Liver (tissue), 9 donors: ENCODE measurements around the gene AIDA. TPM values are rescaled to one million over a fixed set of nuclear protein-coding genes. Genes with fewer than 3 reads are reported as not detected.

Source experiments
- DNase-seq: peaks from one replicate; pipeline ENCODE4 v3.0.0-alpha.2; 2017; ENCODE audit warnings: low spot score
- H3K27ac ChIP-seq, 2 donors: one replicate each; pipeline ENCODE4 v1.7.0; 2013; ENCODE audit warnings: inconsistent platforms in 2 of 2, low read length in 2 of 2, control low read depth in 1 of 2, low read depth in 1 of 2, mild to moderate bottlenecking in 1 of 2
- H3K27me3 ChIP-seq, 4 donors: one replicate each; pipeline versions ENCODE4 v1.6.1 to v1.7.0; 2013; ENCODE audit warnings: low read length in 3 of 4, inconsistent platforms in 1 of 4, mild to moderate bottlenecking in 1 of 4, moderate library complexity in 1 of 4; ENCODE audit not compliant: control insufficient read depth in 4 of 4, insufficient read depth in 4 of 4
- H3K36me3 ChIP-seq, 4 donors: one replicate each; pipeline versions ENCODE4 v1.6.1 to v1.7.0; 2013; ENCODE audit warnings: low read length in 3 of 4, mild to moderate bottlenecking in 3 of 4, low read depth in 1 of 4, moderate library complexity in 1 of 4; ENCODE audit not compliant: control insufficient read depth in 4 of 4, insufficient read depth in 3 of 4
- H3K4me1 ChIP-seq, 4 donors: one replicate each; pipeline versions ENCODE4 v1.6.1 to v1.7.0; 2013; ENCODE audit warnings: low read length in 3 of 4, mild to moderate bottlenecking in 3 of 4, moderate library complexity in 1 of 4; ENCODE audit not compliant: control insufficient read depth in 4 of 4, insufficient read depth in 4 of 4
- H3K4me3 ChIP-seq, 3 donors: one replicate each; pipeline versions ENCODE4 v1.6.1 to v1.7.0; 2013; ENCODE audit warnings: low read length in 3 of 3, control low read depth in 1 of 3, low read depth in 1 of 3, mild to moderate bottlenecking in 1 of 3
- H3K9ac ChIP-seq, 2 donors: one replicate each; pipeline ENCODE4 v1.7.0; 2013; ENCODE audit warnings: low read length in 2 of 2, mild to moderate bottlenecking in 2 of 2, moderate library complexity in 2 of 2, control low read depth in 1 of 2, low read depth in 1 of 2
- H3K9me3 ChIP-seq, 4 donors: one replicate each; pipeline versions ENCODE4 v1.6.1 to v1.7.0; 2013; ENCODE audit warnings: low read length in 3 of 4; ENCODE audit not compliant: control insufficient read depth in 4 of 4
- EGR1 ChIP-seq, 2 donors: IDR thresholded peaks; 2 replicates each; pipeline ENCODE4 v1.6.1; 2016 to 2018; ENCODE audit warnings: antibody characterized with exemption in 2 of 2, low read depth in 2 of 2
- FOXA1 ChIP-seq: IDR thresholded peaks from 2 replicates; pipeline ENCODE4 v1.6.1; 2016; ENCODE audit warnings: antibody characterized with exemption
- GABPA ChIP-seq, 2 donors: IDR thresholded peaks in 1 of 2; conservative IDR thresholded peaks in 1 of 2; 2 replicates each; pipeline ENCODE4 v1.6.1; 2016; ENCODE audit warnings: antibody characterized with exemption in 2 of 2, mild to moderate bottlenecking in 1 of 2, moderate library complexity in 1 of 2
- HNF4A ChIP-seq, 2 donors: conservative IDR thresholded peaks; 2 replicates each; pipeline ENCODE4 v1.6.1; 2016; ENCODE audit warnings: antibody characterized with exemption in 2 of 2, mild to moderate bottlenecking in 2 of 2
- JUND ChIP-seq, 2 donors: IDR thresholded peaks; 2 replicates each; pipeline ENCODE4 v1.6.1; 2016; ENCODE audit warnings: antibody characterized with exemption in 2 of 2
- NR2F2 ChIP-seq: IDR thresholded peaks from 2 replicates; pipeline ENCODE4 v1.6.1; 2016; ENCODE audit warnings: antibody characterized with exemption
- RXRA ChIP-seq, 2 donors: IDR thresholded peaks; 2 replicates each; pipeline ENCODE4 v1.6.1; 2017 to 2018; ENCODE audit warnings: antibody characterized with exemption in 2 of 2, mild to moderate bottlenecking in 1 of 2
- SP1 ChIP-seq: IDR thresholded peaks from 2 replicates; pipeline ENCODE4 v1.6.1; 2018; ENCODE audit warnings: antibody characterized with exemption, mild to moderate bottlenecking
- TAF1 ChIP-seq: conservative IDR thresholded peaks from 2 replicates; pipeline ENCODE4 v1.6.1; 2016; ENCODE audit warnings: antibody characterized with exemption, mild to moderate bottlenecking
- YY1 ChIP-seq: IDR thresholded peaks from 2 replicates; pipeline ENCODE4 v1.6.1; 2016; ENCODE audit warnings: antibody characterized with exemption, mild to moderate bottlenecking
- WGBS: extraction: QIAGEN DNeasy Blood & Tissue Kit; methylation state at CpG from one replicate; pipeline ENCODE4 v1.1.7; 2013; 5-methylcytosine and 5-hydroxymethylcytosine counted together
- polyA plus RNA-seq, 2 donors: library from polyadenylated mRNA; stranded (reverse) in 1 of 2; unstranded in 1 of 2; fragments of 200-250 nt in 1 of 2; fragments of >200 nt in 1 of 2; fragmentation: Nextera tagmentation in 1 of 2; extraction: Ambion mirVana in 1 of 2; gene quantifications; one replicate each; pipeline versions ENCODE4 v1.2.1 to v1.2.3, GENCODE V29; 2013 to 2015
- total RNA-seq, 2 donors: library from RNA; depleted of rRNA; stranded (reverse); fragments of >200 nt; gene quantifications; one replicate each; pipeline ENCODE4 v1.2.3, GENCODE V29; 2014
- TF ChIP-seq, protein P1 (sequence below): IDR thresholded peaks from 2 replicates; pipeline ENCODE4 v1.6.1; 2016; ENCODE audit warnings: antibody characterized with exemption, mild to moderate bottlenecking
- TF ChIP-seq, protein P2 (sequence below): IDR thresholded peaks from 2 replicates; pipeline ENCODE4 v1.6.1; 2016; ENCODE audit warnings: antibody characterized with exemption
- TF ChIP-seq, protein P3 (sequence below): IDR thresholded peaks from 2 replicates; pipeline ENCODE4 v1.6.1; 2016; ENCODE audit warnings: antibody characterized with exemption
- TF ChIP-seq, protein P4 (sequence below): IDR thresholded peaks from 2 replicates; pipeline ENCODE4 v1.6.1; 2016; ENCODE audit warnings: antibody characterized with exemption
- donor health status: healthy.
- donor health status: healthy.
- donor health status: healthy.
- donor health status: healthy.
- donor health status: healthy.

AIDA gene
- total and polyA plus RNA-seq, 4 donors = 9.3 to 48.2 (median 21.5) TPM

DNA sequence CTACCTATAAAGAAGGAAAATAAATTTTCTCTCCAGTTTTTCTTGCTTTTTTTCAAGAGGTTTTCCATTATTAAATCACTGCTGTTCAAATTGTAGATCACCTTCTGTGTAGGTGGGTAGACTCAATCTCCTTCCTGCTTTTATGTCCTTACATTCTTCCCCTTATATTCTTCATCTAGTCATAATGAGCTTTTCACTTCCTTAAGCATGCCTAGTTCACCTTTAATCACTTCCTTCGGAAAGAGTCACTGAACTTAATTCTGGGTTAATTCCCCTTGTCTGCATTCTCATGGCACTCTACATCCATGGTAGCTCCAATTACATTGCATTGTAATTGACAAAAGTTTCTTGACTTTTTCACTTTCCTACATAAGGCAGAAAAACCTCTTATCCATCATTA, 18.6 kb upstream of the AIDA start:
- no peak for DNase-seq
- TF ChIP-seq SP1 (no peak), HNF4A (conservative IDR thresholded peaks at IDR 0.05) (no peak)
- no peak overlapping the region for H3K4me3 ChIP-seq
- no peaks in the 10 kb centered on the region for H3K9me3 ChIP-seq
- no peak overlapping the region for H3K27ac ChIP-seq
- no peaks in the 10 kb centered on the region for H3K4me1 ChIP-seq
- WGBS = 89% methylated on average over 1 of the region's 1 CpG
- peaks cover 7 to 89% (median 76%) of the 10 kb centered on the region in 4 donors for H3K36me3 ChIP-seq
- no peak overlapping the region for H3K9ac ChIP-seq
- H3K27me3 ChIP-seq = no peaks in the 10 kb centered on the region

DNA sequence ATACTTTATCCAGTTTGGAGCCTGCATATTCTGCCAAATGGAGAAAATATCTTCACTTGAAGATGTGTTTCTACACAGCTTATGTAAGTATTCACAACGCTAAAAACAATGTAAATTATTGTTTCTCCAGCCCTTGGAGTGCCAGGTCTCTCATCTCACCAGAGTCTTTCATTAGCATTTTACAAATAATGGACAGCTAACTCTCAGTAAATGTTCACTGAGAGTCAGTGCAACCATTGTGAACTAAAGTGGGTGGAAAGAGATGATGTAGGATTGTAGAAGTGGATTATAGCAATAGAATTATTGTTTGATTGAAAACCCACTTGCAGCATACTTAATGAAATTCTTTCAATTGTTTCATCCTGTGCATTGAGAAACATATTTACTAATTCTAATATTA, 16.5 kb upstream of the AIDA start:
- H3K4me1 ChIP-seq = no peaks in the 10 kb centered on the region
- WGBS = 94% methylated on average over 1 of the region's 1 CpG
- H3K27ac ChIP-seq = no peak overlapping the region
- no peak overlapping the region for H3K9ac ChIP-seq
- no peaks in the 10 kb centered on the region for H3K9me3 ChIP-seq
- no peak for TF ChIP-seq GABPA (IDR thresholded peaks at IDR 0.05 in 1 of 2, conservative IDR thresholded peaks at IDR 0.05 in 1 of 2)
- TF ChIP-seq RXRA (IDR thresholded peaks at IDR 0.05) = no peak
- TF ChIP-seq, protein P1, sequence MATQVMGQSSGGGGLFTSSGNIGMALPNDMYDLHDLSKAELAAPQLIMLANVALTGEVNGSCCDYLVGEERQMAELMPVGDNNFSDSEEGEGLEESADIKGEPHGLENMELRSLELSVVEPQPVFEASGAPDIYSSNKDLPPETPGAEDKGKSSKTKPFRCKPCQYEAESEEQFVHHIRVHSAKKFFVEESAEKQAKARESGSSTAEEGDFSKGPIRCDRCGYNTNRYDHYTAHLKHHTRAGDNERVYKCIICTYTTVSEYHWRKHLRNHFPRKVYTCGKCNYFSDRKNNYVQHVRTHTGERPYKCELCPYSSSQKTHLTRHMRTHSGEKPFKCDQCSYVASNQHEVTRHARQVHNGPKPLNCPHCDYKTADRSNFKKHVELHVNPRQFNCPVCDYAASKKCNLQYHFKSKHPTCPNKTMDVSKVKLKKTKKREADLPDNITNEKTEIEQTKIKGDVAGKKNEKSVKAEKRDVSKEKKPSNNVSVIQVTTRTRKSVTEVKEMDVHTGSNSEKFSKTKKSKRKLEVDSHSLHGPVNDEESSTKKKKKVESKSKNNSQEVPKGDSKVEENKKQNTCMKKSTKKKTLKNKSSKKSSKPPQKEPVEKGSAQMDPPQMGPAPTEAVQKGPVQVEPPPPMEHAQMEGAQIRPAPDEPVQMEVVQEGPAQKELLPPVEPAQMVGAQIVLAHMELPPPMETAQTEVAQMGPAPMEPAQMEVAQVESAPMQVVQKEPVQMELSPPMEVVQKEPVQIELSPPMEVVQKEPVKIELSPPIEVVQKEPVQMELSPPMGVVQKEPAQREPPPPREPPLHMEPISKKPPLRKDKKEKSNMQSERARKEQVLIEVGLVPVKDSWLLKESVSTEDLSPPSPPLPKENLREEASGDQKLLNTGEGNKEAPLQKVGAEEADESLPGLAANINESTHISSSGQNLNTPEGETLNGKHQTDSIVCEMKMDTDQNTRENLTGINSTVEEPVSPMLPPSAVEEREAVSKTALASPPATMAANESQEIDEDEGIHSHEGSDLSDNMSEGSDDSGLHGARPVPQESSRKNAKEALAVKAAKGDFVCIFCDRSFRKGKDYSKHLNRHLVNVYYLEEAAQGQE = no peak
- TF ChIP-seq TAF1 = no peak
- TF ChIP-seq, protein P2, sequence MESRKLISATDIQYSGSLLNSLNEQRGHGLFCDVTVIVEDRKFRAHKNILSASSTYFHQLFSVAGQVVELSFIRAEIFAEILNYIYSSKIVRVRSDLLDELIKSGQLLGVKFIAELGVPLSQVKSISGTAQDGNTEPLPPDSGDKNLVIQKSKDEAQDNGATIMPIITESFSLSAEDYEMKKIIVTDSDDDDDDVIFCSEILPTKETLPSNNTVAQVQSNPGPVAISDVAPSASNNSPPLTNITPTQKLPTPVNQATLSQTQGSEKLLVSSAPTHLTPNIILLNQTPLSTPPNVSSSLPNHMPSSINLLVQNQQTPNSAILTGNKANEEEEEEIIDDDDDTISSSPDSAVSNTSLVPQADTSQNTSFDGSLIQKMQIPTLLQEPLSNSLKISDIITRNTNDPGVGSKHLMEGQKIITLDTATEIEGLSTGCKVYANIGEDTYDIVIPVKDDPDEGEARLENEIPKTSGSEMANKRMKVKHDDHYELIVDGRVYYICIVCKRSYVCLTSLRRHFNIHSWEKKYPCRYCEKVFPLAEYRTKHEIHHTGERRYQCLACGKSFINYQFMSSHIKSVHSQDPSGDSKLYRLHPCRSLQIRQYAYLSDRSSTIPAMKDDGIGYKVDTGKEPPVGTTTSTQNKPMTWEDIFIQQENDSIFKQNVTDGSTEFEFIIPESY = no peak
- TF ChIP-seq SP1 = no peak
- TF ChIP-seq EGR1 (IDR thresholded peaks at IDR 0.05; ENCODE audit: low read depth in 2 of 2) = no peak
- TF ChIP-seq JUND (IDR thresholded peaks at IDR 0.05) = no peak
- TF ChIP-seq YY1 = no peak
- TF ChIP-seq FOXA1 = no peak
- TF ChIP-seq, protein P3, sequence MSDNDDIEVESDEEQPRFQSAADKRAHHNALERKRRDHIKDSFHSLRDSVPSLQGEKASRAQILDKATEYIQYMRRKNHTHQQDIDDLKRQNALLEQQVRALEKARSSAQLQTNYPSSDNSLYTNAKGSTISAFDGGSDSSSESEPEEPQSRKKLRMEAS = no peak
- TF ChIP-seq HNF4A (conservative IDR thresholded peaks at IDR 0.05) = no peak
- TF ChIP-seq, protein P4, sequence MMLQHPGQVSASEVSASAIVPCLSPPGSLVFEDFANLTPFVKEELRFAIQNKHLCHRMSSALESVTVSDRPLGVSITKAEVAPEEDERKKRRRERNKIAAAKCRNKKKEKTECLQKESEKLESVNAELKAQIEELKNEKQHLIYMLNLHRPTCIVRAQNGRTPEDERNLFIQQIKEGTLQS = no peak
- no peak for TF ChIP-seq NR2F2
- no peaks in the 10 kb centered on the region for H3K27me3 ChIP-seq
- no peak overlapping the region for H3K4me3 ChIP-seq
- DNase-seq = no peak
- peaks cover 11 to 85% (median 82%) of the 10 kb centered on the region in 4 donors for H3K36me3 ChIP-seq
